Panc1 (cell line): ENCODE results near the gene SPAG4.

Source experiments
- POLR2AphosphoS5 ChIP-seq: IDR thresholded peaks from 2 replicates; pipeline ENCODE4 v1.6.1; 2012; ENCODE audit warnings: mild to moderate bottlenecking, low read depth, low read length, moderate library complexity
- TCF7L2 ChIP-seq: IDR thresholded peaks from 2 replicates; pipeline ENCODE4 v1.6.1; 2011; ENCODE audit warnings: mild to moderate bottlenecking, low read depth, low read length, inconsistent platforms

GRCh38 chr20:35657271-35657670 is 41.6 kb downstream of the SPAG4 start:
- TF ChIP-seq TCF7L2 (no peak), POLR2AphosphoS5 (no peak)
